Hepatocyte (in vitro differentiated cells): ENCODE data around the gene SAPCD1.

Experiments used
- EZH2 ChIP-seq: fragments of 200-600 bp; sonication (generic); IDR thresholded peaks from 2 replicates; pipeline ENCODE4 v1.6.1; 2016; ENCODE audit warnings: antibody characterized with exemption, mild to moderate bottlenecking, borderline replicate concordance
- TF ChIP-seq, protein P1 (sequence below): fragments of 200-600 bp; sonication (generic); IDR thresholded peaks from 2 replicates; pipeline ENCODE4 v1.5.1; 2016; ENCODE audit warnings: antibody characterized with exemption, mild to moderate bottlenecking; ENCODE audit not compliant: poor library complexity

DNA sequence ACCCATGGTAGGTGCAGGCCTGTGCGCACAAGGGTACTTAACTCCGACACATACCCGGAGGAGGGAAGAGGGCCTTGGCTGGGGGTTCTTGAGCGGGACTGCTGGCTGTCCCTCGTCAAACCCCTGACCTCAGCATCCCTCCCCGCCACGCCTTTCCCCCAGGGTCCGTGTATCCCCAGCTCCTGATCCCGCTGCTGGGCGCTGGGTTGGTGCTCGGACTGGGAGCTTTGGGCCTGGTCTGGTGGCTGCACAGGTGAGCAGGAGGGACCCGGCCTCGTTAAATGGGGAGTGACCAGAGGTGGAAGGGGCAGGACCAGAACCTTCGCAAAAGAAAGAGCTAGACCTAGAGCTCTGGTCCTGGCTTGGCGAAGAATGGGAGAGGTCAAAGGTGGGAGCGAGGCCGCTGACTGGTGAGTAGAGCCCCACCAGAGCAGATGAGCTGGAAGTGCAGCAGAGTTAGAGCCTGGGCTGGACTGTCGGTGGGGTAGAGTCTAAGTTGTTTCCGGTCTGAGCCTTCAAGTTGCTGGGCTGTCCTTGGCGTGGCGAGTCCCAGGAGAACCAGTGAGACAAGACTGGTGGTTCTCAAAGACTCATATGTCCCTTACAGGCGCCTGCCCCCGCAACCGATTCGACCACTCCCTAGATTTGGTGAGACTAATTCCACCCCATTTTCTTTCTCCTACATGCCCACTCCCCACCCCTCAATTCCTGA lies 38.3 kb upstream of the SAPCD1 start:
- TF ChIP-seq, protein P1, sequence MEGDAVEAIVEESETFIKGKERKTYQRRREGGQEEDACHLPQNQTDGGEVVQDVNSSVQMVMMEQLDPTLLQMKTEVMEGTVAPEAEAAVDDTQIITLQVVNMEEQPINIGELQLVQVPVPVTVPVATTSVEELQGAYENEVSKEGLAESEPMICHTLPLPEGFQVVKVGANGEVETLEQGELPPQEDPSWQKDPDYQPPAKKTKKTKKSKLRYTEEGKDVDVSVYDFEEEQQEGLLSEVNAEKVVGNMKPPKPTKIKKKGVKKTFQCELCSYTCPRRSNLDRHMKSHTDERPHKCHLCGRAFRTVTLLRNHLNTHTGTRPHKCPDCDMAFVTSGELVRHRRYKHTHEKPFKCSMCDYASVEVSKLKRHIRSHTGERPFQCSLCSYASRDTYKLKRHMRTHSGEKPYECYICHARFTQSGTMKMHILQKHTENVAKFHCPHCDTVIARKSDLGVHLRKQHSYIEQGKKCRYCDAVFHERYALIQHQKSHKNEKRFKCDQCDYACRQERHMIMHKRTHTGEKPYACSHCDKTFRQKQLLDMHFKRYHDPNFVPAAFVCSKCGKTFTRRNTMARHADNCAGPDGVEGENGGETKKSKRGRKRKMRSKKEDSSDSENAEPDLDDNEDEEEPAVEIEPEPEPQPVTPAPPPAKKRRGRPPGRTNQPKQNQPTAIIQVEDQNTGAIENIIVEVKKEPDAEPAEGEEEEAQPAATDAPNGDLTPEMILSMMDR: no peak
- no peak for TF ChIP-seq EZH2
